Ovary (tissue), 9 donors: ENCODE results near the gene TVP23C. TPM values are rescaled to one million over a fixed set of nuclear protein-coding genes. Genes with fewer than 3 reads are reported as not detected.
"Not testable (repeated sequence)": the region's sequence is repeated elsewhere in the genome, so short reads cannot be mapped to it uniquely, and the experiment has no call there.

Source experiments
- DNase-seq, 5 donors: peaks; one replicate each; pipeline ENCODE4 v3.0.0-alpha.2; 2019 to 2020
- H3K27ac ChIP-seq, 2 donors: fragments of 200-600 bp; one replicate each; pipeline versions ENCODE4 v1.5.1 to v1.8.0; 2019 to 2022
- H3K27me3 ChIP-seq: fragments of 200-600 bp; one replicate; pipeline ENCODE4 v1.8.0; 2022
- H3K36me3 ChIP-seq: fragments of 200-600 bp; sonication (generic); one replicate; pipeline ENCODE4 v1.5.1; 2019
- H3K4me1 ChIP-seq: one replicate; pipeline ENCODE4 v1.8.1; 2013; ENCODE audit warnings: mild to moderate bottlenecking, moderate library complexity; ENCODE audit not compliant: insufficient read depth
- H3K4me3 ChIP-seq: fragments of 200-600 bp; sonication (generic); one replicate; pipeline ENCODE4 v1.5.1; 2017
- H3K9me3 ChIP-seq, 2 donors: fragments of 200-600 bp in 1 of 2; sonication (generic) in 1 of 2; one replicate each; pipeline versions ENCODE4 v1.5.1 to v1.8.1; 2013 to 2019; ENCODE audit warnings: mild to moderate bottlenecking in 1 of 2, moderate library complexity in 1 of 2
- CTCF ChIP-seq, 3 donors: fragments of 450-650 bp in 2 of 3; fragments of 200-600 bp in 1 of 3; IDR thresholded peaks; one replicate each; pipeline versions ENCODE4 v1.5.1 to v1.8.0; 2016 to 2022; ENCODE audit warnings: antibody characterized with exemption in 3 of 3, mild to moderate bottlenecking in 1 of 3
- EP300 ChIP-seq: sonication (generic); formaldehyde crosslinking; IDR thresholded peaks from one replicate; pipeline ENCODE4 v1.6.1; 2017; ENCODE audit warnings: antibody characterized with exemption
- POLR2A ChIP-seq: fragments of 450-650 bp; IDR thresholded peaks from one replicate; pipeline ENCODE4 v1.6.1; 2017; ENCODE audit warnings: antibody characterized with exemption, mild to moderate bottlenecking, moderate library complexity
- WGBS, 3 donors: extraction: QIAGEN DNeasy Blood & Tissue Kit in 1 of 3; methylation state at CpG; one replicate each; pipeline versions ENCODE4 v1.1.5 to v1.1.7; 2013 to 2017; 5-methylcytosine and 5-hydroxymethylcytosine counted together
- intact Hi-C, 4 donors: fragments of 100-400 bp; cut with DNase I; formaldehyde crosslinking; loops; one replicate each; pipeline versions ENCODE4 v1.11.0 to v1.15.1; 2022 to 2023
- polyA plus RNA-seq, 2 donors: library from polyadenylated mRNA; stranded (reverse); fragments of 200-250 nt in 1 of 2; fragments of 350-450 nt in 1 of 2; fragmentation: Illumina TruSeq in 1 of 2; extraction: RNeasy Lipid Tissue Mini Kit (QIAGEN cat#74804) in 1 of 2; gene quantifications; one replicate each; pipeline ENCODE4 v1.2.3, GENCODE V29; 2013 to 2014
- total RNA-seq, 7 donors: library from RNA; depleted of rRNA in 2 of 7; stranded (reverse); fragments of >200 nt in 2 of 7; fragmentation: NEBNext Ultra II Directional in 3 of 7; extraction: Animal tissue kit (Norgen Biotek cat#: 25700) in 3 of 7; gene quantifications; one replicate each; pipeline versions ENCODE4 v1.1.0 to v1.2.4, GENCODE V29; 2016 to 2023
- donor health status: DM: no; HTN: no; CAD: no; lungs with moderate emphysema.
- donor health status: DM: no; HTN: no; CAD: no.
- donor health status: Bipolar disorder and iron deficiency.
- donor health status: DM: yes; HTN: yes; CAD: no.
- donor health status: DM: no; HTN: no; CAD: no.
- donor health status: DM: yes; HTN: yes; CAD: no.

TVP23C gene
- total and polyA plus RNA-seq, 9 donors, result 5.8 to 31.7 (median 23.3) TPM

- Histone ChIP-seq H3K9me3 (no peaks in the 10 kb centered on the region), H3K4me3 (no peak overlapping the region), H3K27me3 (no peaks in the 10 kb centered on the region), H3K27ac (no peak overlapping the region), H3K36me3 (no peaks in the 10 kb centered on the region), H3K4me1 (peaks cover 13% of the 10 kb centered on the region)
- intact Hi-C loops, result no loop called here
- TF ChIP-seq POLR2A (no peak), CTCF (IDR thresholded peaks at IDR 0.05) (no peak), EP300 (no peak)
- whole genome bisulfite sequencing, 3 donors, result 44 to 60% (median 48%) methylated on average over 3 of the region's 3 CpGs
- no peak for DNase-seq
Measured at GRCh38 chr17:15510361-15510760, 52.9 kb downstream of the TVP23C start.

- Histone ChIP-seq H3K9me3 (no peaks in the 10 kb centered on the region), H3K4me1 (peaks cover 13% of the 10 kb centered on the region), H3K4me3 (no peak overlapping the region), H3K27me3 (no peaks in the 10 kb centered on the region), H3K27ac (no peak overlapping the region), H3K36me3 (no peaks in the 10 kb centered on the region)
- no peak for TF ChIP-seq POLR2A
- TF ChIP-seq CTCF (IDR thresholded peaks at IDR 0.05), result no peak
- no peak for TF ChIP-seq EP300
- intact Hi-C loops, result loop anchor here in 1 of 4 donors (5.0 kb wide), 1 partner anchor 252 kb away; no protein-coding TSS in a partner anchor
- DNase-seq, result no peak
- 75 to 86% (median 85%) methylated on average over 5 of the region's 5 CpGs for WGBS, 3 donors
Measured at GRCh38 chr17:15509095-15509494, 54.2 kb downstream of the TVP23C start.

- no peak overlapping the region for H3K4me3 ChIP-seq
- H3K27ac ChIP-seq, result no peak overlapping the region
- WGBS, 3 donors, result 52 to 73% (median 63%) methylated on average over 7 of the region's 7 CpGs
- intact Hi-C loops, result loop anchor here in 1 of 4 donors (5.0 kb wide), 1 partner anchor 251 kb away; no protein-coding TSS in a partner anchor
- no peak for DNase-seq
- TF ChIP-seq EP300, result no peak
- TF ChIP-seq CTCF (IDR thresholded peaks at IDR 0.05), result no peak
- no peaks in the 10 kb centered on the region for H3K27me3 ChIP-seq
- no peaks in the 10 kb centered on the region for H3K36me3 ChIP-seq
- H3K4me1 ChIP-seq, result peaks cover 8% of the 10 kb centered on the region
- H3K9me3 ChIP-seq, result no peaks in the 10 kb centered on the region
Measured at GRCh38 chr17:15508466-15508865, 54.8 kb downstream of the TVP23C start.

GRCh38 chr17:15507896-15508295, 55.4 kb downstream of the TVP23C start:
- 89 to 95% (median 94%) methylated on average over 3 of the region's 3 CpGs for WGBS, 3 donors
- TF ChIP-seq EP300 (no peak), POLR2A (no peak)
- Histone ChIP-seq H3K27ac (no peak overlapping the region), H3K4me1 (peaks cover 7% of the 10 kb centered on the region), H3K4me3 (no peak overlapping the region), H3K36me3 (no peaks in the 10 kb centered on the region), H3K9me3 (no peaks in the 10 kb centered on the region), H3K27me3 (no peaks in the 10 kb centered on the region)
- intact Hi-C loops, result loop anchor here in 1 of 4 donors (5.0 kb wide), 1 partner anchor 251 kb away; no protein-coding TSS in a partner anchor
- no peak for DNase-seq

DNA sequence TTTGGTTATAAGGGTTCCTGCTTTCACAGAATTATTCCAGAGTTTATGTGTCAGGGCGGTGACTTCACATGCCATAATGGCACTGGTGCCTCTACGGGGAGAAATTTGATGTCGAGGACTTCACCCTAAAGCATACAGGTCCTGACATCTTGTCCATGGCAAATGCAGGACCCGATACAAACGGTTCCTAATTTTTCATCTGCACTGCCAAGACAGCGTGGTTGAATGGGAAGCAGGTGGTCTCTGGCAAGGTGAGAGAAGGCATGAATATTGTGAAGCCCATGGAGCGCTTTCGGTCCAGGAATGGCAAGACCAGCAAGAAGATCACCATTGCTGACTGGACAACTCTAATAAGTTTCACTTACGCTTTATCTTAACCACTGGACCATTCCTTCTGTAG, 56.3 kb downstream of the TVP23C start:
- H3K4me1 ChIP-seq, result peaks cover 5% of the 10 kb centered on the region
- H3K27ac ChIP-seq, result no peak overlapping the region
- H3K4me3 ChIP-seq, result no peak overlapping the region
- no peaks in the 10 kb centered on the region for H3K36me3 ChIP-seq
- H3K27me3 ChIP-seq, result no peaks in the 10 kb centered on the region
- intact Hi-C loops, result loop anchor here in 1 of 4 donors (5.0 kb wide), 1 partner anchor 250 kb away; no protein-coding TSS in a partner anchor
- DNase-seq, result no peak
- 94 to 96% (median 95%) methylated on average over 9 of the region's 9 CpGs for WGBS, 3 donors
- TF ChIP-seq POLR2A (no peak), EP300 (no peak), CTCF (IDR thresholded peaks at IDR 0.05) (no peak)
- H3K9me3 ChIP-seq, result no peaks in the 10 kb centered on the region

- not testable (repeated sequence) for H3K27me3 ChIP-seq, H3K36me3 ChIP-seq, H3K4me3 ChIP-seq, H3K9me3 ChIP-seq, H3K4me1 ChIP-seq, H3K27ac ChIP-seq, DNase-seq
- 88 to 97% (median 95%) methylated on average over 21 to 32 of the region's 32 CpGs for WGBS, 3 donors
- intact Hi-C loops, result loop anchor here in 1 of 4 donors (5.0 kb wide), 1 partner anchor 248 kb away; no protein-coding TSS in a partner anchor
Measured at GRCh38 chr17:15505708-15506107, 57.6 kb downstream of the TVP23C start.
